HepG2 (cell line): ENCODE results near the gene TROAP.

Source experiments
- BRD4 ChIP-seq: sonication (generic); formaldehyde crosslinking; IDR thresholded peaks from 2 replicates; pipeline ENCODE4 v1.4.0; 2020; ENCODE audit warnings: missing genetic modification reagents
- NFATC3 ChIP-seq: sonication (generic); formaldehyde crosslinking; IDR thresholded peaks from 2 replicates; pipeline ENCODE4 v1.5.1; 2020; ENCODE audit warnings: mild to moderate bottlenecking, missing genetic modification reagents
- ZFP36 ChIP-seq: fragments of 150-350 bp; IDR thresholded peaks from 2 replicates; pipeline ENCODE4 v1.6.1; 2018; ENCODE audit warnings: borderline replicate concordance, low read length, low read depth; ENCODE audit not compliant: partially characterized antibody
- ZNF629 ChIP-seq: sonication (generic); formaldehyde crosslinking; conservative IDR thresholded peaks from 2 replicates; pipeline ENCODE4 v1.5.0; 2020; ENCODE audit warnings: missing genetic modification reagents
- TF ChIP-seq, protein P1 (sequence below): sonication (generic); formaldehyde crosslinking; IDR thresholded peaks from 2 replicates; pipeline ENCODE4 v1.4.0; 2020; ENCODE audit warnings: missing genetic modification reagents

DNA sequence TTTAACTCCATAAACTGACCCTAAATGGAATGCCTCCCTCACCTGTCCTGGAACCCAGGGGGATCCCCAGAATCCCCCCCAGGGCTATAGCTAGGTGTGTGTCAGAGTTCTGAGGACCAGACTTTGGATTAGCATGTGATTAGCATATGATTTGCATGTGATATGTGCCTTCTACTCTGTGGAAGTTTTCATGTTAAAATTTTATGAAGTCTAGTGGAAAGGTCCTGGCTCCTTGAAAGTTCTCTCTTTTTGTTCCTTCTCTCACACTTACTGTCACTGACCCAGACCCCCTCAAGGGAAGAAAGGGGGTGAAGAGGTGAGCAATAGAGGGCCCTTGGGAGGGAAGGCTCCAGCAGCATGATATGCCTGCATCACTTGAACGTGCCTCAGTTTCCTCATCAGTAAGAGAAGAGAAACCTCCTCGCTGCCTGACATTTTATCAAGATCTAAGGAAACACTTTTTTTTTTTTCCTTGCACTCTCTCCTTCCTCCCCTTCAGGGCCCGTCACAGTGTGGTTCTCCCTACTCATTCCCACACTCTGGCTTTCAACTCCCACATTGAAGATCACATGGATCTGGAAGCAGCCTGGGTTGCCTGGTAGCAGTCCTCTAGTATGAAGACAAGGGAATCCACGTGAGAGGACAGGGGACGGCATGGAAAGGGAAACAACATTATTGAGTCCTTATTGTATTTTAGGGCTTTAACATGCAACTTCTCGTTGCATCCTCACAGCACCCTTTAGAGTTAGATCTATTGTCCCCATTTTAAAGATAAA, 17.2 kb downstream of the TROAP start:
- TF ChIP-seq ZFP36 (no peak), ZNF629 (CRISPR knock-in tag) (no peak), NFATC3 (no peak), BRD4 (no peak)
- TF ChIP-seq, protein P1, sequence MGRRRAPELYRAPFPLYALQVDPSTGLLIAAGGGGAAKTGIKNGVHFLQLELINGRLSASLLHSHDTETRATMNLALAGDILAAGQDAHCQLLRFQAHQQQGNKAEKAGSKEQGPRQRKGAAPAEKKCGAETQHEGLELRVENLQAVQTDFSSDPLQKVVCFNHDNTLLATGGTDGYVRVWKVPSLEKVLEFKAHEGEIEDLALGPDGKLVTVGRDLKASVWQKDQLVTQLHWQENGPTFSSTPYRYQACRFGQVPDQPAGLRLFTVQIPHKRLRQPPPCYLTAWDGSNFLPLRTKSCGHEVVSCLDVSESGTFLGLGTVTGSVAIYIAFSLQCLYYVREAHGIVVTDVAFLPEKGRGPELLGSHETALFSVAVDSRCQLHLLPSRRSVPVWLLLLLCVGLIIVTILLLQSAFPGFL (CRISPR knock-in tag) = no peak
